Measurements from ENCODE around the gene CERS3.
"Not testable (repeated sequence)": the region's sequence is repeated elsewhere in the genome, so short reads cannot be mapped to it uniquely, and the experiment has no call there.

CERS3 gene

GRCh38 chr15:100464888-100465287, 63.9 kb downstream of the CERS3 start:
- DNase-seq (ENCODE audit: low read depth in 2 of 2), result no peak

- DNase-seq (ENCODE audit: low read depth in 2 of 2), result no peak
Observed at GRCh38 chr15:100464256-100464655, 64.5 kb downstream of the CERS3 start.

- DNase-seq (ENCODE audit: low read depth in 2 of 2), result no peak
Observed at GRCh38 chr15:100463515-100463914, 65.2 kb downstream of the CERS3 start.

GRCh38 chr15:100461049-100461448, 67.7 kb downstream of the CERS3 start:
- no peak for DNase-seq (ENCODE audit: low read depth in 2 of 2)

GRCh38 chr15:100457201-100457600, 71.5 kb downstream of the CERS3 start:
- DNase-seq (ENCODE audit: low read depth in 2 of 2), result no peak

DNA sequence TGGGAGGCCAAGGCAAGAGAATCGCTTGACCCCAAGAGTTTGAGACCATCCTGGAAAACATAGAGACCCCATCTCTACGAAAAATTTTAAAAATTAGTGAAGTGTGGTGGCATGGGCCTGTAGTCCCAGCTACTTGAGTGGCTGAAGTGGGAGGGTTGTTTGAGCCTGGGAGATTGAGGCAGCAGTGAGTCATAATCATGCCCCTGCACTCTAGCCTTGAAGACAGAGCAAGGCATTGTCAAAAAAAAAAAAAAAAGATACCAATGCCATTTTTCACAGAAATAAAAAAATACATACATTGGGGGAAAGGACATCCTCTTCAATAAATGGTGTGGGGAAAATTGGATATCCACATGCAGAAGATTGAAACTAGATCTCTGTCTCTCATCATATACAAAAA, 74.6 kb downstream of the CERS3 start:
- DNase-seq (ENCODE audit: low read depth in 2 of 2), result no peak

DNA sequence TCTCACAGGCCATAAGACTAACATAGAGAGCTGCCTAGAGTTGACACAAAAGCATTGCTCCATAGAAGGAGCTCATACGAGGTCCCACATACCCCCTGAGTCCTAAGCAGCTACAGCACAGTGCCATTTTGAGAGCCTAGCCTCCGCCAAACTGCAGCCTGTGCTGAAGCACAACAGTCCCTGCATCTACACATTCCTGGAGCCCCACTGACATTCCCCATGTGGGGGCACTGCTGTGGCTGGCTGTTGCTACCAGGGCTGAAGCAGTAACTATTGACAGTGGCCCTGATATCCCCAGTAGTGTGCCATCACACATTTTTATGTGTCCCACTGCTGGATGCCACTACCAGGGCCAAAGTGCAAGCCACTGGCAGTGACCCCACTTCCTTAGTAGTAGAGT, 80.3 kb downstream of the CERS3 start:
- DNase-seq (ENCODE audit: low read depth in 2 of 2), result no peak

GRCh38 chr15:100441063-100441462, 87.7 kb downstream of the CERS3 start:
- DNase-seq (ENCODE audit: low read depth in 2 of 2), result not testable (repeated sequence)

DNA sequence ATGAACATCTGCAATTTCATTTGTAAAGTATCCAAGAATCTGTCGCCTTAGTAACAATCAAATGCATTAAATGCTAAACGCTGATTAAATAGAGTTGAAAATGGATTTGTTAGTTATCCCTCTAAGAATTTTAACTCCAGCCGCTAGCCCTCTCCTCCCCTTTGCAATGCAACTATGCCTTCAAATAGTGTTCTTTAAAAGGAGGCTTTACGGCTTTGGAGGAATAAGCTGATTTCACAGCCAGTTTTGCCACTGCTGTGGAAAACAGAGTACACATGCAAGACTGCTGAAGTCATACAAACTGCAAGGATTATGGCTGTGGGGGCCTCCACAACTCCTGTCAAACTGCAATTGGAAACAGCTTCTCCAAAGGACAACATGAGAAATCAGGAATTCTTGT, 89.2 kb downstream of the CERS3 start:
- DNase-seq (ENCODE audit: low read depth in 2 of 2), result no peak

- no peak for DNase-seq (ENCODE audit: low read depth in 2 of 2)
Observed at GRCh38 chr15:100438570-100438969, 90.2 kb downstream of the CERS3 start.

- no peak for DNase-seq (ENCODE audit: low read depth in 2 of 2)
Observed at GRCh38 chr15:100437261-100437660, 91.5 kb downstream of the CERS3 start.

DNA sequence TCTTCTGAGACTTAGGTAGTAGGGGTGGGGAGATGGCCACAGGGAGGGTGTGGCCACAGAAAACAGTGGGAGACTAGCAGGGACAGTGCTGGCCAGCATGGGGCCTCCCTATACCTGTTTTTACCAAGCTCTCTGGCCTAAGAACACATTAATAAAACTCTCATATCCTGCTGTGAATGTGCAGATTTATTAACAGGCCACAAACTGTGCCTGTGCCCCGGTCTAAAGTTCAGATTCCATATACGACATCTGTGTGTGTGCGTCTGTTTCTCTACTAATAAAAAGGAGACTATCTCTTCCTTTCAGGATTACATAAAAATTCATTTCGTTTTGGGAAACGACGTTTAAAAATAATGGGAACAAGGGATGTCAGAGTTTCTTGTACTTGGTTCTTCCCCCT, 94.2 kb downstream of the CERS3 start:
- DNase-seq (ENCODE audit: low read depth in 2 of 2), result no peak

- no peak for DNase-seq (ENCODE audit: low read depth in 2 of 2)
Observed at GRCh38 chr15:100434038-100434437, 94.7 kb downstream of the CERS3 start.

- no peak for DNase-seq (ENCODE audit: low read depth in 2 of 2)
Observed at GRCh38 chr15:100433304-100433703, 95.4 kb downstream of the CERS3 start.

DNA sequence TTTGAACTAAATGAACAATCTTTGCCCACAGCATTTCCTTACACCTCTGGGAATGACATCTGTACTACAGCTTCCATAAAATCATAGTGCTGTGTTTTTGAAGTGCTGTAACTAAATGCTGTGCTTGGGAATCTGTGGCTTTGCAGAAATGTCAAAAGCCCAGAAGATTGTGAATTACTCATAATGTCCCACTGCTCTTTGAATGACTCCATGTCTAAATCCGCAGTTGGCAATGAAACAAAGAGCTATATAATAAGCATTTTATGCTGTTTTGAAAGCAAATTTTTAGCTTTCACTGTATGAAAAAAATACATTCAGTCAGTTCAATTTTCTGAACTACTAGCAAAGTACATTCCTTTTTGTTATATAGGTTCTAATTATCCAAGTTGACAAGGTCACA, 98.3 kb downstream of the CERS3 start:
- DNase-seq (ENCODE audit: low read depth in 2 of 2), result no peak

DNA sequence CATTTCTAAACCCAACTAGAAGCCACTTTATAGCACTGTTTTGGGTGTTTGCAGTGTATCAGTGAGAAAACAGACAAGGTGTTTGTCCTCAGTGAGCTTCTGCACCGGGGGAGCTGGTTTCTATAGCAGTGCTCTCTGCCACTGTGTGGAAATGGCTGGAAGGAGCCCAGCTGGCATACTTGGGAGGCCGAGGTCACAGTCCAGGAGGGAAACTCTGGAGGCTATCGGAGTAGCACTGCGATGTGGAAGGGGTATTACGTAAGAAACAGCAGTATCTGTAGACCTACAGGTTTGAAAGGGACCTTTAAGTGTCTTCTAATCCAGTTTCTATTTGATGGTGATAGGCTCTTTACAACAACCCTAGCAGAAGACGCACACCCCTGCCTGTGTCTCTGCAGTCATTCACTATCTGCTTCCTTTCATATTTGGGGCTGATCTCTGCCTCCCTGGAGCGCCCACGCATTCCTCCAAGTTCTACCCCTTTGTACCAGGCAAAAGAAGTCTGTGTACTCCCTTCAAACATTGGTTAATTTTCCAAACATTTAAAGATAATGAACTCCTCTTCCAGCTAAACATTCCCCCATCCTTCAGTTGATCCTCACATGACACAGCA, 99.5 kb downstream of the CERS3 start:
- no peak for DNase-seq (ENCODE audit: low read depth in 2 of 2)

- no peak for DNase-seq (ENCODE audit: low read depth in 2 of 2)
Observed at GRCh38 chr15:100426937-100427336, 101.8 kb downstream of the CERS3 start.

GRCh38 chr15:100405179-100405578, 123.6 kb downstream of the CERS3 start:
- no peak for DNase-seq (ENCODE audit: low read depth in 2 of 2)

DNA sequence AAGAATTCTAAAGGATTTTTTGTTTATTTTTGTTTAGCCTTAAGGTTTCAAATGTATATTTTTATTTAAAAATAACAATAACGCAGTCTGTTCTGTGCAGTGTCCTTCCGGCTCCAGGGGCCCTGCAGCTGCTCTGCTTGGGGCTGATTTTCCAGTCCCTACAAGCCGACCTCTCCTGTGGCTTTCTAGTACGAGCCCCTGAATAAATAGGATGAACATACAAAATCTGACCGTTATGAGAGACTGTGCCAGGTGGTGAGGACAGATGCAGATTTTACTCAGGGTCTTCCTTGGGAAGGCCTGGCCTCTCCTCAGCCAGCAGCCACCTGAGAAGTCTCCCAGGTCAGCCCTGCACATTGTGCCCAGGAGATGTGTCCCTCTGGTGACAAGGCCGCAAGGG, 127.8 kb downstream of the CERS3 start:
- no peak for DNase-seq (ENCODE audit: low read depth in 2 of 2)

DNA sequence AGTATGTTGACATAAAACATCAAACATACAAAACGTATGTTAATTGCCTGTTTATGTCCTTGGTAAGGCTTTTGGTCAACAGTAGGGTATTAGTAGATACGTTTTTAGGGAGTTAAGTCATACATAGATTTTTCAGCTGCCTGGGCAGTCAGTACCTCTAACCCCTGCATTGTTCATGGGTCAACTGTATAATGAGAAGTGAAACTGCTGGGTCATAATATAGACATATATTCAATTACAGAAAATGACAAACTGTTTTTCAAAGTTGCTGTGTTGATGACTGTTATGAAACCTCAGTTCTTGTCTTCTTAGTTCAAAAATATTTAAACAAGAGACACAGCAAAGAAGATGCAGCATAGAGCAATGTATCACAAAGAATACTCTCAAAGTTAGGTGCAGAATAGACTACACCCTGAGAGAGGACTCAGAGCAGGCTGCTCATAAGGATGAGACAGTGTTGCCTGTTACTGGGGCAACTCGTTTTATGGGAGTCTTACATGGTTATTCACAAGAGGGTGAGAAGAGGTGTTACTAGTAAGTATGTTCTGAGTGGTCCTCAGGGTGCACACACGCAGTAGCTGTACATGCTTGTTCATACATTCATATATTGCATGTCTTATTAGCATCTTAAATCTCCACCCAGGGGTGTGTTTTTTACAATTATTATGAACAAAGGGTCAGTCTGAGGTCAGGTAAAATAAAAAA, 133.9 kb downstream of the CERS3 start:
- no peak for DNase-seq (ENCODE audit: low read depth in 2 of 2)

DNA sequence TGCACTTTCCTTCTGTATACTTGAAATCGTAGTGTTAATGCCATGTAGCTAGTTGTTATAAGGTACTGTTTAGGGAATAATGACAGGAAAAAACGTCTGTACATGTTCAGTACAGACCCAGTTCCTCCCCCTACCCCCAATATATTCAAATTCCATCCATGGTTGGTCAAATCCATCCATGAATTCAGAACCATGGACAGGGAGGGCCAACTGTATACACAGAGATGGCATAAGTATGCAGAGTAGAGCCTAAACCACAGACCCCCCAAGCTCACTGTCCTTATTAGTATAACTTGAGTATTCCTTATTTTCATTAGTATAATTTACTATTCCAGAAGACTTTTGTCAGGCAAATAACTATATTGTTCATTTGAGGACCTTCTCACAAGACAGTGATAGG, 135.7 kb downstream of the CERS3 start:
- no peak for DNase-seq (ENCODE audit: low read depth in 2 of 2)

- DNase-seq (ENCODE audit: low read depth in 2 of 2), result no peak
Observed at GRCh38 chr15:100385300-100386050, 143.3 kb downstream of the CERS3 start.

- DNase-seq (ENCODE audit: low read depth in 2 of 2), result no peak
Observed at GRCh38 chr15:100384108-100384410, 144.7 kb downstream of the CERS3 start.

Measured in stimulated activated CD8-positive, alpha-beta memory T cell treated with anti-CD3 and anti-CD28 coated beads, Interleukin-15, amount 100 ng/mL, for 4 hours (primary cell).